NCI-H1105 (cell line): ENCODE data around the gene PPFIA2.

Source experiments
- DNase-seq: peaks from one replicate; lab custom pipeline; 2025; lab: John Stamatoyannopoulos, UW

Gene PPFIA2

DNA sequence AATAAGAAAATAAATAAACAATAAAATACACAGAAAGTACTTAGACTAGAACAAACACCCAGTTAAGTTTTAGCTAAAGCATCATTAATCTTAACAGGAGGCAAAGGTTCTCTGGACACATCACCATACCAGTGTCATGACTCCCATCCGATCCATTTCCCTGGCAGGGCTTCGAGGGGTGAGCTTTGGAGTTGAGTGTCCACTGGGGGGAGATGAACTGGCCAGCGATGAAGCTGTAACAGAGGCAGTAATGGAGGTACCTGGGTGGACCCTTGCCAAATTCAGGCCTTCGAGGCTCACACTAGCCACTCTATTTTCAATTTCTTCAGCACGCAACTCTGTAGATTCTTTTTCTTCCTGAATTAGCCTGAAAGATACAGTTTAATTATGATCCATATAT, 411.7 kb downstream of the PPFIA2 start:
- DNase-seq, result no peak

DNA sequence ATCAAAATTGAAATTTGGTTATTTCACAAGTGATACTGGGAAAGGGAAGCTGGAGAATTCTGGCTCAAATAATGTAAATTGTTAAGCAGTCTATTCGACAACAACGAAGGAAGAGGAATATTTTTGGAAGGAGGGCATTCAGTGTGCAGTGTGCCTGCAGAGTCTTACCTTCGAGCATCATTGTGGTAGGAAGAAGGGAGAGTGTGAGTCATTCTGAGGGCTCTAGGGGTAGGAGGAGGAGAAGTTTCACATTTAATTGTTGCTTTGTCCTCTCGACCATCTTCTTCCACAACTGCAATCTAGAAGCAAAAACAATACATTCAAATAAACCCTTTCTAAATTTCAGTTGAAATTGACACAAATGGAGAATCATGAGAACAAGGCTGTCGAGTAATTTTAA, 418.2 kb downstream of the PPFIA2 start:
- DNase-seq, result no peak

DNA sequence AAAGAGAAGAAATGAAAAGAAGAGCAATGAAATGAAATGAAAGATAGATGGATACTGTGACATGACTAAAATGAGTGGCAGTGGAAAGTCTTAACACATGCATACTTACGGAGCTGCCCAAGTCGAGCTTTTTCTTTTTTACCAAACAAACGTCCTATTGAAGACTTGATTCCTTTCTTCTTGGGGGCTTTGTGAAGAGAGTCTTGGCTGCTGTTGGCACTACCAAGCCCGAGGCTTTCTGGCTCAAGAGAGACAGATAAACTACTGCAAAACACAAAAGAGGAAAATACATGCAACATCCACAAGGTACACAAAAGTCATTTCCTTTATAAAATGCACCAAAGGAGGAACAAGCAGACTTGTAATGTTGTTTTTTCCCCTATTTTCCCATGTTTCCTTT, 420.1 kb downstream of the PPFIA2 start:
- no peak for DNase-seq

DNA sequence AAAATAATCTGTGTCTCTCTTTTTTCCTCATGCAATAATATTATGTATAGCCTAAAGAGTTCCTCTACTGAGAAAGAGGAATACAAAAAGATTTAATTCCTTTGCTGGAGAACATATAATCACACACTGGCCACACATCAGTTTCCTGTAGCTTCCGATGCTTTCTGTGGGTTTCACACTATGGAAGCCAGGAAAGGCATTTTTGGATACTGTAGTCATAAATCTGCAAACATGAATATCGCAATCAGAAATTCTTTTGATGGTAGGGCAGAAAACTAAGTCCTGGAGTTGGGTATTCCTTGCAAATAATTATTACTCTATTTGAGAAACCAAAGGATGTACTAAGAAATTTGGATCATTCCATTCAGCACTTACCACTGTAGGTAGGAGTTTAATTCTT, 421.3 kb downstream of the PPFIA2 start:
- DNase-seq, result no peak

- no peak for DNase-seq
Observed at GRCh38 chr12:81333812-81334211, 425.3 kb downstream of the PPFIA2 start.

DNA sequence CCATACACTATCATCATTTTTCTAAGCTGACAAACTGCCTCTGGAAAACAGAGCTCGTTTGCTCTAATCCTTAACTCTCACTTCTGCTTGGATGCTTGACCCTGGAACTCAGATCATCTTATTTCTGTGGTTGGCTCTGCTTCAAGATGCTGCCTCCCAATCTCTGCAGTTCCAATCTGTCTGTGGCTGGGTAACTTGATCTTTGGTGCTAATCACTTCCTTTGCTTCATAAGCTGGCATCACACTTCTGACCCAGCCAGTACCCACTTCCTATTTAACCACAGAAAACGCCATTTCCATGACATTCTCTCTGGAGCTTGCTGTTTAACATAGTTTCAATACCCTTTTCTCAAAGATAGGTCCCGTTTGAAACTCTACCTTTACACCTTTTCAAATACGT, 427.1 kb downstream of the PPFIA2 start:
- no peak for DNase-seq

DNA sequence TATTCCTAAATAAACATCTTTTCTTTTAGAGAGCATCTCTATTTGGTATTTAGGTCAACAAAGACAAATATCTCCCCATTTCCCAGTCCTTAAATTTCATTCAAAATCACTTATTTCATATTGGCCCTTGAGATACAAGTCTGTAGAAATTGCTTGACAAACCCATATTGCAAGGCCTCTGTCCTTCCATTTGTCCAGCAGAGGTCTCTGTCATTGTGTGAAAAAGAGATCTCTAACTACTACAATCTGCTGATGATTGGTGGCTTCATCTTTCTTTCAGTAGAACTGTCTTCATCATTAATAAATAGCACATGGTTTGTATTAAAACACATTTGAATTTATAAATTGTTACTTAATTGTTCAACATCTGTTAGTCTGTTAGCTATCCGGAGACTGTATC, 428.7 kb downstream of the PPFIA2 start:
- DNase-seq, result no peak

DNA sequence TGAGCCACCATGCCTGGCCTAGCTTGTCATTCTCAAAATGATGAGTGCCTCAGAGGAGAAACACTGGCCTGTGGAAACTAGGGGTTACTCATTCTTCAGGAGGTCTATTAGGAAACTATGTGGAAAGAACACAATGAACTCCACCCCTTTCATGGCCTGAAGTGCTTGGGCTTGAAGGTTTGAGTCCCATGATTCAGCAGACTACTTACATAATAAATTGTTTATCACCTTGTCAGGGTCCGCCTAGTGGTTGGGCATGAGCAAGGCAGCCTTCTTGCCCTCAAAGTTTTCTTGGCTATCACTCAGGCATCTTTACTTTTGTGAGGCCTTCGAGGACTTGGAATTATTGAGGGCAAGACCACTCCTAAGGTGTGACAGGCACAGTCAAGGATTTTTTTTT, 430.1 kb downstream of the PPFIA2 start:
- no peak for DNase-seq

DNA sequence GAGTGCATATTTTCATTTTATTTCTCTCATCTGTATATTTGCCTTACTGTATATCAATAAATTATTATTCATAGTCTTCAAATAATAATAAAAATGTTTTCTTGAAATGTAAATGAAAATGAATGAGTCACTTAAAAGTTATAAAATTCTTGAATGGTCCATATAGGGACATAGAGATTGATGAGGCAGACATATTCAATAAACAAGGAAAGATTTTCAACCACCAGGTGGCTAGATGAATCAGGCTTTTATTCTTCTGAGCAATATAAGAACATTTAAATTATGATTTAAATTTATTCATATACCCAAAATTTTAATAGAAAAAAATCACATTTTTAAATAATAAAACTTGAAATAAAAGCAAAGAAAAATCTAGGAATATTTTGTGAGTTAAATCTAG, 431.7 kb downstream of the PPFIA2 start:
- no peak for DNase-seq

GRCh38 chr12:81325086-81325485, 434.1 kb downstream of the PPFIA2 start:
- DNase-seq, result no peak

DNA sequence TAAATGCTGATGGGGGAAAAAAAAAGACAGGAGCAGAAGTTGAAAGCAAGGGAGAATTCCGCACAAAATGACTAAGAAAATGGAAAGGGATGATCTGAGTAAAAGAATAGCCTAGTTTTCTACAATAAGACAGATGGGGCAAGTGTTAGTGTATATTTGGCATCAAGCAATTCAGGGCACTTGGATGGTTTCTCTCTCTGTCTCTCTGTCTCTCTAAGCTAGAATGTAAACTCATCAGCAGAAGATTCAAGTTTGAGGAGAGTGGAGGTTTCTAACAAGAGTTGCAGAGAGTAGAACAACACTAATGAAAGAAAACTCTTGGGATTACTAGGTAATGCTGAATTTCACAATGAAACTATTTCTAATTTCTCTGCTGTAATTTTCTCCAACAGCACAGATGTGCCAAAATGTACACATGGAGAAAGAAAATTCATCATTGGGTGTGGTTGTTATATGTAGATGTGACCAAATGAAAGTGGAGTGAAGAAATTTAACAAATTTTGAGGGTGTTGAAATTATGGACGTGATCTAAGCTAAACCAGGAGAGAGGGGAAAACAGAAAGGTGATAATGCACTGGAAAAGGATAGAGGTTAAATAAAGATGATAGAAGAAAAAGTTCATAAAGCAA, 444.1 kb downstream of the PPFIA2 start:
- DNase-seq, result no peak

DNA sequence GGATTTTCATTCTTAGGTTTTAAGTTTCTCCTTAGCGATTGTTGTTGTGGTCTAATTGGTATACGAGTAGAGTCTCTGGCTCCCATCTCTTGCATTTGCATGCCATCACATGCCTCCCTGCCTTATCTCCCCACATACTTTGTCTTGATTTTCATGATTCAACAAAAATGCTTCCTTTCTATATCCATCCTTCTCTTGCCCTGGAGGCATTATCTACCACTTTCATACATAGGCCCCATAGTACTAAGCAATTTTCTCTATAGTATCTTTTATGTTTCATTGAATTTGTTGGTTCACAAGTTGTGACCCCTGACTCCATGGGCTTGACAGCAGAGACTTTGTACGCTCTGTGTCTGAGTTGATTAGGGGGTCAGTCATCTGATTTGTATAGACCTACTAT, 455.2 kb downstream of the PPFIA2 start:
- DNase-seq, result no peak

- DNase-seq, result no peak
Observed at GRCh38 chr12:81300454-81300853, 458.7 kb downstream of the PPFIA2 start.

DNA sequence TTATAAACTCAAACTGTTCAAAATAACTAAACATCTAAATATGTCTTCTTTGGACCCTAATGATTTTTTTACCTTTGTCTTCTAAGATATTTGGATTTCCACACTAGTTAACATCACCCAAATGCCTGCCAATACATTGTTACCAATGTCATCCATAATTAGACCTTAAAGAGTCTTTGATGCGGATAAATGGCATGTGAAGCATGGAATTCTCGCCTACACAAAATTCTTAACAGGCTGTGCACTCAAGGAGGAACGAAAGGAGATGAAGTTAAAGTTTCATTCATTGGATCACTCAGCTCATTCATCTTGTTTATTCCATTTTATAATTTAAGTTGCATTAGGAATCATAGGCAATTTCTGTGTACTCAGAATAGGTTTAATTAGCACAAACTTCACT, 461.5 kb downstream of the PPFIA2 start:
- DNase-seq, result no peak

- DNase-seq, result no peak
Observed at GRCh38 chr12:81296556-81297305, 462.4 kb downstream of the PPFIA2 start.

DNA sequence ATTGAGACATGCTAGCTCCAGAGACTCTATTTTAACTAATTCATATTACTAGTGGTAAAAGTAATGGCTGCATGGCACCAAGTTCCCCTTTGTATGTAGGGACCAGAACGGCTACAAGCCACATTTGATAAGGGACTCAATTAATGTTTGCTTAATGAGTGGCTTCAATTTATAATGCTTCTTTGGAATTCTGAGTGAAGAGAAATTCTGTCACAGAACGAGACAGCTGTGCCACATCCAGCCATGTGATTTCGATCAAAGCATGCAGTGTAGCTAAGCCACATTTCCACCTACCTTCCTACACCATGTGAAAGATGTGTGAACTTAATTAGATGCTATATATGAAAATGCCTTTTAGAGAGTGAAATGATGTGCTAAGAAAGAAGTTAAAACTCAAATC, 463.9 kb downstream of the PPFIA2 start:
- no peak for DNase-seq

DNA sequence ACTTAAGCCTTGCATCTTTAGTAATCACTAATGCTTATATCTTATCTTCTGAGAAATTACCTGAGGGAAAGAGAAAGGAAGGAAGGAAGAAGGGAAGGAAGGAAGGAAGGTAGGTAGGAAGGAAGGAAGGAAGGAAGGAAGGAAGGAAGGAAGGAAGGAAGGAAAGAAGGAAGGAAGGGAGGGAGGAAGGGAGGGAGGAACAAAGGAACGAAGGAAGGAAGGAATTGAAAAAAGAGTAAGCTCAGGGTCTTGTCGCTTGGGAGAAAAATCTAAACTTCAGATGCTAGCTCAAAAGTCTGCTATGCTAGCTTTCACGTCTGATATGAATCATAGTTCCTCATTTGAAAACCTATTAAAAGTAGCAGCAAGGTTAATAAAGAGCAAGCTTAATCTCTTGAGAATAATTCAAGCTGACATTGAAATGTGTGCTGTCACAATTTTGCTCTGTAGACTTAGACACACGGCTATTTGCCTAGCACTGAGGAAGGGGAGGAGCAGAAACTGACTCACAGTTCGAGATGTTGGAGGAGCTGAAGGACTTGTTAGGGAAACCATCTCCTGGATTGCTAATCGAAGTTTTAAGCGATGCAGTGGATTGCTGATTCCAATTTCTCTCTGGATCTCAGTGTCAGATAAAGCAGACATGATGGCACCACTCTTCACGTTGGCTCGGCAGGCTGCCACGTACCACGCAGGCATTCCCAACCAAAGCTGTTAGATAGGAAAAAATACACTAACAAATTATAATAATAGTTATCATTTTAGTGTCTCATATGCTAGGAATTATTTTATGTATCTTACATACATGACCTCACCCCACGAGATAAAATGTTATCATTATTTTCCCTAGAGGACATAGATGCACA, 464.6 kb downstream of the PPFIA2 start:
- no peak for DNase-seq

DNA sequence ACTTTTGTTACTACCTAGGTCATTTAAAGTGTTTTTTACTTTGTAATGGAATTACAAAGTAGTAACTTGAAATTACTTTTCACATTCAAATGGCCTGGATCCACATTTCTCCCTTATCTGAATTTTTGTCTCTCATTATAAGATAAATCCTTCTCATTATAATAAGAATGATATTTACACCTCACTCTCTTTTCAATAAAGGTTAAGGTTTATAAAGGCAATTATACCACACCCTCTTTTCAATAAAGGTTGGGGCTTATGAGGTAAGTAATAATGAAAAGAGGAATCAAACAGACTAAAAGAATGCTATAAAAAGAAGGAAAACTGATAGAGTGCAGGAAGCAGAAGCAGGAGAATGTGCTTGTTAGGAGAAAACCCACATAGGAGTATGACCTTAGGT, 470.5 kb downstream of the PPFIA2 start:
- DNase-seq, result no peak

- no peak for DNase-seq
Observed at GRCh38 chr12:81284137-81284536, 475.0 kb downstream of the PPFIA2 start.

DNA sequence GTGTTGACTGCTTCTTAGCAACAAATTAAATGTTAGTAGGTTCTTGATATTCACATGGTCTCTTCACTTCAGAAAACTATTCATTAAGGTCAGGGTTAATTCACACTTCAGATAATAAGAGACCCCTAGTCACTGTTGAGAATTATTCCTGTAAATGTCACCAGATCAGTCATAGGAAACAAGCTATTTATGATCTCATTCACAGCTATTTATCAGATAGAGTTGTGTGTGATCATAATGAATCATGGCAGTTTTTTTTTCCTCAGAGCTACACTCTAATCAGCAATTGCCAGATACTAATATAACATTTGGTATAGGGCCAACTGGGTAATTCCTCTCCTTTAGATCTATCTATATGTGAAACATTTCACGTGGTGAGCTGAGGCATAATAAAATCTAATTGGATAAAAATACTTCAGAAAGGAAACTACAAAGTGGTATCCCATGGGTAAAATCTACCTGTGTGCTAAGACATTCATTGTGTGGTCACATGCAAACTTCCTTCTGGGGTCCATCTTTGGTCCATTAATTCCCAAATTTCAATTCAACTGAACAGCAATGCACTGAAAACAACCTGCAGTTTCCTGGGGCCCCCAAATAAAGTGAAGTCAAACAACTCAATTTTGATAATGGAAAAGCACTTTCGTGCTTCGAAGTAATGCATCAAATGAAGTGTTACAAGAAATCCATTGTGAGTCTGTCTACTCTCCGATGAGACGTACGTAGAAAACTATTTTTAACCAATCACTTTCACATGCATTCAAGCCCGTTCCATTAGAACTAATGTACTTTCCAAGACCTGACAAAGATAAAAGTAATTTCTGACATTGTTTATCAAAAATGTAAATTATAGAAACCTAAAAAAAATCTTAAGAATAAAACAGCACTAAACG, 484.3 kb downstream of the PPFIA2 start:
- peak; percentile 19 for DNase-seq

- DNase-seq, result no peak
Observed at GRCh38 chr12:81270385-81270784, 488.8 kb downstream of the PPFIA2 start.

DNA sequence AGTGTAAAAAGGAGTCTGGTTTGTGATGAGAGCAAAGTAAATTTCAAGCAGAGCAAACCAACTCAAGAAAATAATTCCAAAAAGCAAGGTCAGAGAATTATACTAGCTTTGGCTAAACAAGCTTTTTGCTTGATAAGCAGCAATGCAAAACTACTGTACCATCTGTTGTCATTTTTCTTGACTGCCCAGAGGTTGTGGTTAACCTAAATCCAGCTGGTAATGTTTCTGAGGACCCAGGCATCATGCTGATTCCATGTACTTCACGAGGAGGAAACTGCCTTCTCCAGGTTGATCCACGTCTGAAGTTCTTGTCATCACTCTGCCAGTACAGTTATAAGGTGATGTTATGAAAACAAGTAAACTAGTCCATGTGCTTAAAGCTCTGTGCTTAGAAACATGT, 496.1 kb downstream of the PPFIA2 start:
- DNase-seq, result no peak
